ENCODE results near the gene ARPP21.

Gene ARPP21

DNA sequence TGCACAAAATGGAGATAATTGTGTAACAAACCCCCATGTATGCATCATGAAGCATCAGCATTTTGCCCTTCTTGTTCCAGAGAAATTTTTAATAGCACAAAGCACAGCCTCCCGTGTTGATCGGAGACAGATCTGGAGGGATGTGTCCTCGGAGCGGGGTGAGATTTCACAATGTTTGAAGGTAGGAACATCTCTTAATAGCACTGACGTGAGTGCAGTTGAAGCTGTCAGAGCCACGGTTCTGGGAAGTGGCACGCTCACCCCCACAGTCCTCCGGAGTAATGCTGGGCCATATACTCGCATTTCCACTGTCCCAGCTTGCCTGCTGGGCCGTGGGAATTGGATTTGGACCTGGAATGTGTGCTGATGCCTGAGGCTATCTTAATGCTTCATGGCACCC lies 24.1 kb downstream of the ARPP21 start:
- TF ChIP-seq ISL1 (CRISPR knock-in tag; IDR thresholded peaks at IDR 0.05) (no peak), CREB5 (CRISPR knock-in tag; IDR thresholded peaks at IDR 0.05; ENCODE audit: low read depth) (no peak), BACH2 (CRISPR knock-in tag; IDR thresholded peaks at IDR 0.05; ENCODE audit: borderline replicate concordance) (no peak), ZFP30 (CRISPR knock-in tag; IDR thresholded peaks at IDR 0.05) (no peak), ZC3H10 (CRISPR knock-in tag; IDR thresholded peaks at IDR 0.05) (no peak), RARB (CRISPR knock-in tag; IDR thresholded peaks at IDR 0.05) (no peak), CSDC2 (CRISPR knock-in tag; IDR thresholded peaks at IDR 0.05) (no peak), ZNF8 (CRISPR knock-in tag; IDR thresholded peaks at IDR 0.05) (no peak), ZNF70 (CRISPR knock-in tag; IDR thresholded peaks at IDR 0.05) (no peak)
- no peak for ATAC-seq

GRCh38 chr3:35664460-35664919 lies 25.2 kb downstream of the ARPP21 start:
- TF ChIP-seq PPARA (CRISPR knock-in tag; IDR thresholded peaks at IDR 0.05; ENCODE audit: borderline replicate concordance) (no peak), ZFP3 (CRISPR knock-in tag; IDR thresholded peaks at IDR 0.05) (no peak), TCF4 (CRISPR knock-in tag; IDR thresholded peaks at IDR 0.05; ENCODE audit: borderline replicate concordance) (peak; percentile 35; the same call in 1 of the 2 replicates), CSDC2 (CRISPR knock-in tag; IDR thresholded peaks at IDR 0.05) (no peak)
- TF ChIP-seq, protein P1, sequence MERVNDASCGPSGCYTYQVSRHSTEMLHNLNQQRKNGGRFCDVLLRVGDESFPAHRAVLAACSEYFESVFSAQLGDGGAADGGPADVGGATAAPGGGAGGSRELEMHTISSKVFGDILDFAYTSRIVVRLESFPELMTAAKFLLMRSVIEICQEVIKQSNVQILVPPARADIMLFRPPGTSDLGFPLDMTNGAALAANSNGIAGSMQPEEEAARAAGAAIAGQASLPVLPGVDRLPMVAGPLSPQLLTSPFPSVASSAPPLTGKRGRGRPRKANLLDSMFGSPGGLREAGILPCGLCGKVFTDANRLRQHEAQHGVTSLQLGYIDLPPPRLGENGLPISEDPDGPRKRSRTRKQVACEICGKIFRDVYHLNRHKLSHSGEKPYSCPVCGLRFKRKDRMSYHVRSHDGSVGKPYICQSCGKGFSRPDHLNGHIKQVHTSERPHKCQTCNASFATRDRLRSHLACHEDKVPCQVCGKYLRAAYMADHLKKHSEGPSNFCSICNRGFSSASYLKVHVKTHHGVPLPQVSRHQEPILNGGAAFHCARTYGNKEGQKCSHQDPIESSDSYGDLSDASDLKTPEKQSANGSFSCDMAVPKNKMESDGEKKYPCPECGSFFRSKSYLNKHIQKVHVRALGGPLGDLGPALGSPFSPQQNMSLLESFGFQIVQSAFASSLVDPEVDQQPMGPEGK (CRISPR knock-in tag; IDR thresholded peaks at IDR 0.05; ENCODE audit: borderline replicate concordance): peak; percentile 85; the same call in 1 of the 2 replicates
- peak; percentile 84 for ATAC-seq

DNA sequence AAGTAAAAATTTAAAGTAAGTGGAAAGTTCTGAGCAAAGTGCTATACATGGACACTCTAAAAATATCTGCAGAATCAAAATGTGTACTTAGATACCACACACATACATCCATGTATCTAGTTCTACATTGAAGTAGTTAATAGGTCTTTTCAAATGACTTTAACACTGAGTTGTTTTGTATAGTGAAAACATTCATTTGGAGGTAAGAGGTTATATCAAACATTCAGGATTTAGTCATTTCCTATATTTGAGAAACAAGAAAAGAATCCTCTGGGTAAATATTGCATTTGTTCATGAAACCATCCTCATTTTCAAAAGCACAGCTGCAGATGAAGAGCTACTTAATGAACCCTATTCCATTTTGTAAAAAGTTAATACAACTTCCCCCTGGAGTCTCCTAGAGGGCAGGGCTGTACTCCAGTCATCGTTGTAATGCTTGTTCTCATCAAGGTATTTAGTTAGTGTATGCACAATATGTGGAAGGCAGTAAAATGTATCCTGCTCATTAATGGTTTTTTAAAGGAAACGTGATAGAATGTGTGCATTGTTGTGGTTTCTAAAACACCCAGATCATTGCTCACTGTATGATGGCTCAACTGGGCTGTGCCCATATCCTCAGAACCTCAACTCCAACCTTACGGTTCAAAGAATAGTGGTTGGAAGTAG lies 26.2 kb downstream of the ARPP21 start:
- no peak for ATAC-seq
- no peak for TF ChIP-seq SNAI2 (CRISPR knock-in tag; IDR thresholded peaks at IDR 0.05)
- TF ChIP-seq, protein P2, sequence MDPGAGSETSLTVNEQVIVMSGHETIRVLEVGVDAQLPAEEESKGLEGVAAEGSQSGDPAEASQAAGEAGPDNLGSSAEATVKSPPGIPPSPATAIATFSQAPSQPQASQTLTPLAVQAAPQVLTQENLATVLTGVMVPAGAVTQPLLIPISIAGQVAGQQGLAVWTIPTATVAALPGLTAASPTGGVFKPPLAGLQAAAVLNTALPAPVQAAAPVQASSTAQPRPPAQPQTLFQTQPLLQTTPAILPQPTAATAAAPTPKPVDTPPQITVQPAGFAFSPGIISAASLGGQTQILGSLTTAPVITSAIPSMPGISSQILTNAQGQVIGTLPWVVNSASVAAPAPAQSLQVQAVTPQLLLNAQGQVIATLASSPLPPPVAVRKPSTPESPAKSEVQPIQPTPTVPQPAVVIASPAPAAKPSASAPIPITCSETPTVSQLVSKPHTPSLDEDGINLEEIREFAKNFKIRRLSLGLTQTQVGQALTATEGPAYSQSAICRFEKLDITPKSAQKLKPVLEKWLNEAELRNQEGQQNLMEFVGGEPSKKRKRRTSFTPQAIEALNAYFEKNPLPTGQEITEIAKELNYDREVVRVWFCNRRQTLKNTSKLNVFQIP (CRISPR knock-in tag; IDR thresholded peaks at IDR 0.05; ENCODE audit: borderline replicate concordance, low read depth): no peak

GRCh38 chr3:35666888-35667287 lies 27.6 kb downstream of the ARPP21 start:
- ATAC-seq: peak; percentile 19; the same call in 1 of the 3 replicates

DNA sequence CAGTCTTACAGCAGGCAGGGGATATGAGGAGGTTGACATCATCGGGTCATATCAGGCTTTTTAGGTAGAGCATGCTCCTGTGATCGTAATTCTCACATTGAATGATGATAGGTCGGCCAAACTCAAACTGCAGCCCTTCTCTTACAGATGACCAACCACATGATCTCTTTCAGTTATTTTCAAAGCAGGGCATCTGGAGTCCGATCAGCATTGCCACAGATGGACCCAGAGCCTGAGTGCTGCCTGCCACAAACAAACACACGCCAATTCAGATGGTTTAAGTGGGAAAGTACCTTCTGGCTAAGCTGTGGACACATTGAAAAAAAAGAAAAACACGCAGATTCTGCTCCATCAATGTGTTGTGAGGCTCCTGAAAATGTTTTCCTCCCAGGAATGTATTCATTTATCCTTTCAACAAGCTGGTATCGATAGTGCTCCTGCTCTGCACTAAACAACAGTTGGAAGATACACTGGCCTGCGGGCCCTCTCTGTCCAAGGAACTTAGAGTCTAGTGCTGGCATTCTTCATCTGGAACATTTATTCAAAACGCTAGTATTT lies 31.2 kb downstream of the ARPP21 start:
- ATAC-seq: no peak

More at GRCh38 chr3:35666888-35667287, 27.6 kb downstream of the ARPP21 start:
- no peak for TF ChIP-seq OSR1 (CRISPR knock-in tag; IDR thresholded peaks at IDR 0.05)
- TF ChIP-seq TCF4 (CRISPR knock-in tag; IDR thresholded peaks at IDR 0.05; ENCODE audit: borderline replicate concordance): no peak
- no peak for TF ChIP-seq TOX (CRISPR knock-in tag; IDR thresholded peaks at IDR 0.05; ENCODE audit: borderline replicate concordance)
- TF ChIP-seq ISL1 (CRISPR knock-in tag; IDR thresholded peaks at IDR 0.05): peak; percentile 89

DNA sequence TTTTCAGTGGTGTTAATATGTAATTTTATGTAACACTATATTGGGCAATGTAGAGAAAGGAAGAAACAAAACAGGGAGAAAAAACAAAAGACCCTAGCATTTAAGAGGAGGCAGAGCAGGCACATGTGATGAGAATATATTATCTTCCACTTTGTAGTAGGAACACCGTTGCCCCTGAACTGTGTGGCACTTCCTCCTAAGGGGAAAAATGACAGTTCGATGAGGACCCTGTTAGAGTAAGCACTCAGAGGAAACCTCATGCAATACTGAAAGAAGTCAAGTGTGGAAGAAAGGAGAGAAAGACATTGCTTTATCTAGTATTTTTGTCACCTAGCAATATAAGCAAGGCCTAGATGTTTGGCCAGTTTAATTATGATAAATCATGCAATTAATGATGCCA lies 32.2 kb downstream of the ARPP21 start:
- no peak for ATAC-seq

More for the DNA sequence above, 31.2 kb downstream of the ARPP21 start:
- TF ChIP-seq PPARA (CRISPR knock-in tag; IDR thresholded peaks at IDR 0.05; ENCODE audit: borderline replicate concordance) (no peak), ZNF70 (CRISPR knock-in tag; IDR thresholded peaks at IDR 0.05) (no peak)

More for the DNA sequence above, 32.2 kb downstream of the ARPP21 start:
- TF ChIP-seq ZNF70 (CRISPR knock-in tag; IDR thresholded peaks at IDR 0.05) (no peak), RARB (CRISPR knock-in tag; IDR thresholded peaks at IDR 0.05) (no peak), ISL1 (CRISPR knock-in tag; IDR thresholded peaks at IDR 0.05) (no peak), ZFP30 (CRISPR knock-in tag; IDR thresholded peaks at IDR 0.05) (no peak), CREB5 (CRISPR knock-in tag; IDR thresholded peaks at IDR 0.05; ENCODE audit: low read depth) (no peak), ZFP3 (CRISPR knock-in tag; IDR thresholded peaks at IDR 0.05) (no peak), ARNTL (CRISPR knock-in tag; IDR thresholded peaks at IDR 0.05; ENCODE audit: borderline replicate concordance, low read depth) (no peak), BACH2 (CRISPR knock-in tag; IDR thresholded peaks at IDR 0.05; ENCODE audit: borderline replicate concordance) (no peak)
- TF ChIP-seq, protein P1 (CRISPR knock-in tag; IDR thresholded peaks at IDR 0.05; ENCODE audit: borderline replicate concordance): no peak
- TF ChIP-seq, protein P2 (CRISPR knock-in tag; IDR thresholded peaks at IDR 0.05; ENCODE audit: borderline replicate concordance, low read depth): no peak
